Cardiac muscle cell (in vitro differentiated cells and primary cell): Measurements from ENCODE around the gene STRAP. TPM values are rescaled to one million over a fixed set of nuclear protein-coding genes. Genes with fewer than 3 reads are reported as not detected.

Source experiments
- polyA plus RNA-seq: library from polyadenylated mRNA; unstranded; fragments of >200 nt; fragmentation: Nextera tagmentation; extraction: Ambion mirVana; gene quantifications from 2 replicates; pipeline ENCODE4 v1.2.1, GENCODE V29; 2016
- total RNA-seq: library from RNA; depleted of rRNA; stranded (reverse); fragments of >200 nt; gene quantifications from 2 replicates; pipeline ENCODE4 v1.2.3, GENCODE V29; 2016

The STRAP gene
- total and polyA plus RNA-seq, 2 experiments from 2014 or later = 81.6 to 261 TPM

Other genes with a start within 250 kb of the STRAP start
- 6.0 and 11.2 TPM in 2 replicates for gene EPS8, start 93.0 kb upstream of the STRAP start, total RNA-seq
- 3.1 and 7.9 TPM in 2 replicates for gene EPS8, start 93.0 kb upstream of the STRAP start, polyA plus RNA-seq
- 15.2 and 23.9 TPM in 2 replicates for gene DERA, start 28.9 kb downstream of the STRAP start, total RNA-seq
- gene DERA, start 28.9 kb downstream of the STRAP start, polyA plus RNA-seq = 30.7 and 31.2 TPM in 2 replicates